22Rv1 (cell line): Measurements from ENCODE around the gene SLC7A14.

Source experiments
- H3K27ac ChIP-seq: fragments of 450-650 bp; 2 replicates; pipeline ENCODE4 v1.5.1; 2017
- CTCF ChIP-seq: fragments of 450-650 bp; IDR thresholded peaks from 2 replicates; pipeline ENCODE4 v1.5.1; 2017; ENCODE audit warnings: mild to moderate bottlenecking
- ZFX ChIP-seq: fragments of 450-650 bp; IDR thresholded peaks from 2 replicates; pipeline ENCODE4 v1.6.1; 2017; ENCODE audit warnings: antibody characterized with exemption, borderline replicate concordance

The SLC7A14 gene

GRCh38 chr3:170508839-170509238, 77.0 kb downstream of the SLC7A14 start:
- no peak overlapping the region for H3K27ac ChIP-seq
- TF ChIP-seq ZFX (no peak), CTCF (no peak)

- no peak overlapping the region for H3K27ac ChIP-seq
- TF ChIP-seq CTCF, result no peak
- no peak for TF ChIP-seq ZFX
These were observed 77.6 kb downstream of the SLC7A14 start for GRCh38 chr3:170508291-170508690.

- H3K27ac ChIP-seq, result peak overlapping the region; percentile 58
These were observed 78.8 kb downstream of the SLC7A14 start for GRCh38 chr3:170507063-170507462.

GRCh38 chr3:170506556-170506955, 79.3 kb downstream of the SLC7A14 start:
- H3K27ac ChIP-seq, result peak overlapping the region; percentile 58
- TF ChIP-seq CTCF (no peak), ZFX (no peak)

More at GRCh38 chr3:170507063-170507462, 78.8 kb downstream of the SLC7A14 start:
- no peak for TF ChIP-seq ZFX
- TF ChIP-seq CTCF, result no peak

GRCh38 chr3:170502297-170502696, 83.6 kb downstream of the SLC7A14 start:
- H3K27ac ChIP-seq, result no peak overlapping the region
- no peak for TF ChIP-seq CTCF
- no peak for TF ChIP-seq ZFX

GRCh38 chr3:170500995-170501394, 84.9 kb downstream of the SLC7A14 start:
- H3K27ac ChIP-seq, result no peak overlapping the region
- TF ChIP-seq CTCF (no peak), ZFX (no peak)

- TF ChIP-seq ZFX, result no peak
- TF ChIP-seq CTCF, result no peak
These were observed 85.4 kb downstream of the SLC7A14 start for GRCh38 chr3:170500462-170500861.

More at GRCh38 chr3:170500462-170500861, 85.4 kb downstream of the SLC7A14 start:
- H3K27ac ChIP-seq, result no peak overlapping the region
